ENCODE results near the gene DUS2.

DUS2 gene

DNA sequence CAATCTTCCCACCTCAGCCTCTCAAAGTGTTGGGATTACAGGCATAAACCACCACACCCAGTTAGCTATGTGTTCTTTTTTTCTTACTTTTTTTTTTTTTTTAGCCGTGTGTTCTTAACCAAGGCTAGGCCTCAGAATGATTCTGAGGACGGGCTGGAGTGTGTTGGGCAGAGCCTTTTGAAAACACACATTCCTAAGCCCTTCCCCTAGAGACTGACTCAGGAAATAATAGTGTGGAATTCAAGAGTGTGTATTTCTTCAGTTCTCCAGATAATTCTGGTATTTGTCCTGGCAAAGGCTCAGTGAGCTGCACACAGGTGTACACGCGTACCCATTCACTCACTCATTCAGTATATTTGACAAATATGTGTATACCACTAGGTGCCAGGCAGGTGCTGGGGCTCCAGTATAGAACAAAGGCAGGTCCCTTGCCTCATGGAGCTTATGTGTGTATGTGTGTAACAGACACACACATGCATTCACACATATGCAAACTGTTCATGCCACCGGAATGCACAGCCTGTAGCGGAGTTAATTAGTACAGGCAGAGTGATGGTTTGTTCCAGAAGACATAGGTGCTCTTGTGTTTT is 42.7 kb downstream of the DUS2 start:
- Histone ChIP-seq H3K27me3 (ENCODE audit: control insufficient read depth, insufficient read depth, low read length) (no peaks in the 10 kb centered on the region), H3K4me3 (ENCODE audit: low read length) (no peak overlapping the region), H3K4me1 (ENCODE audit: control insufficient read depth, insufficient read depth, low read length) (peaks cover 5% of the 10 kb centered on the region), H3K9ac (ENCODE audit: low read length) (no peak overlapping the region), H3K36me3 (ENCODE audit: control insufficient read depth, insufficient read depth, low read length) (peaks cover 10% of the 10 kb centered on the region), H3K27ac (ENCODE audit: low read depth, low read length) (no peak overlapping the region)

GRCh38 chr16:68066763-68067162 is 43.7 kb downstream of the DUS2 start:
- Histone ChIP-seq H3K9ac (ENCODE audit: low read length) (no peak overlapping the region), H3K27ac (ENCODE audit: low read depth, low read length) (no peak overlapping the region)

DNA sequence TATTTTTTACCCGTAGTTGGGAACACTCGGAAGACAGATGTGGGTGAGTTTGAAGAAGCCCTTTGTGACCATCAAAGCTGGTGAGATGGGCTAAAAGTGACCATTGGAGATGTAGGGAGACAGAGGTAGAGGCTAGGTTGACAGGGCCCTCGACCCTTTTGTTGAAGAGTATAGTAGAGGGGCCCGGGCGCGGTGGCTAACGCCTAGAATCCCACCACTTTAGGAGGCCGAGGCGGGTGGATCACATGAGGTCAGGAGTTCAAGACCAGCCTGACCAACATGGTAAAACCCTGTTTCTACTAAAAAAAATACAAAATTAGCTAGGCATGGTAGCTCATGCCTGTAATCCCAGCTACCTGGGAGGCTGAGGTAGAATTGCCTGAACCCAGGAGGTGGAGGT is 45.8 kb downstream of the DUS2 start:
- H3K27ac ChIP-seq (ENCODE audit: low read depth, low read length), result no peak overlapping the region
- H3K36me3 ChIP-seq (ENCODE audit: control insufficient read depth, insufficient read depth, low read length), result peaks cover 10% of the 10 kb centered on the region
- no peak overlapping the region for H3K9ac ChIP-seq (ENCODE audit: low read length)
- no peaks in the 10 kb centered on the region for H3K27me3 ChIP-seq (ENCODE audit: control insufficient read depth, insufficient read depth, low read length)
- no peak overlapping the region for H3K4me3 ChIP-seq (ENCODE audit: low read length)
- H3K4me1 ChIP-seq (ENCODE audit: control insufficient read depth, insufficient read depth, low read length), result peaks cover 5% of the 10 kb centered on the region

More at GRCh38 chr16:68066763-68067162, 43.7 kb downstream of the DUS2 start:
- H3K4me3 ChIP-seq (ENCODE audit: low read length), result no peak overlapping the region
- peaks cover 7% of the 10 kb centered on the region for H3K36me3 ChIP-seq (ENCODE audit: control insufficient read depth, insufficient read depth, low read length)
- no peaks in the 10 kb centered on the region for H3K27me3 ChIP-seq (ENCODE audit: control insufficient read depth, insufficient read depth, low read length)
- peaks cover 5% of the 10 kb centered on the region for H3K4me1 ChIP-seq (ENCODE audit: control insufficient read depth, insufficient read depth, low read length)

DNA sequence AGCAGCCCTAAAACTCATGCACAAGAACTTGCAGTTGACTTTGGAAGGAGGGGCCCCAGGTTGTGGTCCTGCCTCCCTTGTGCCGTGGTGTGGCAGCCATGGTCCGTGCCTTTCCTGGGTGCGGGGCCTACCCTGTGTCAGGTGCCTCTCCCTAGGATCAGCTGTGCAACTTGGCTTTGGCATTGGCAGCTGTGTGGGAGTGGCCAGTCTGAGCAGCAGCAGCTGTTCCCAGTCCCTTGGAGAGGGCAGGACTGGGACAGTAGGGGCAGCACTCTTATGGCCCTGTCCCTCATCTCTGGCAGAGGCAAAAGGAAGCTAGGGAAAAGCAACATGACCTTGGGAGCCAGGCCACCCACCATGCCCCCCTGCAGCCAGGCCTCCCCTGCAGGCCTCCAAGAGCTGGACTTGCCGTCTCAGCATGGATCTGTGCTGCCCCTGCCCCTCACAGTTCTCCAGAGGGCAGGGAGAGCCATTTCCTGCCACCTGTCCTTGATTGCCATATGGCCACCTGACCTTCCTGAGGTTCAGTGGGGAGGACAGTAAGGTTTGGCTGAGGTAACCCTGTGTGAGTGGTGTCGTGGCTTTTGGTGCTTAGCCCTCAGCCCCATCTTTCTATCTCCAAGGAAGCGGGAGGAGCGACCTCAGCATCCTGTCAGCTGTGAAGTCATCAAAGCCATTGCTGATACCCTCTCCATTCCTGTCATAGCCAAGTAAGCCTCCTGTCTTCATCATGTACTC is 46.6 kb downstream of the DUS2 start:
- Histone ChIP-seq H3K27ac (ENCODE audit: low read depth, low read length) (no peak overlapping the region), H3K4me1 (ENCODE audit: control insufficient read depth, insufficient read depth, low read length) (peaks cover 5% of the 10 kb centered on the region), H3K27me3 (ENCODE audit: control insufficient read depth, insufficient read depth, low read length) (no peaks in the 10 kb centered on the region), H3K9ac (ENCODE audit: low read length) (no peak overlapping the region), H3K4me3 (ENCODE audit: low read length) (no peak overlapping the region), H3K36me3 (ENCODE audit: control insufficient read depth, insufficient read depth, low read length) (peaks cover 15% of the 10 kb centered on the region)

DNA sequence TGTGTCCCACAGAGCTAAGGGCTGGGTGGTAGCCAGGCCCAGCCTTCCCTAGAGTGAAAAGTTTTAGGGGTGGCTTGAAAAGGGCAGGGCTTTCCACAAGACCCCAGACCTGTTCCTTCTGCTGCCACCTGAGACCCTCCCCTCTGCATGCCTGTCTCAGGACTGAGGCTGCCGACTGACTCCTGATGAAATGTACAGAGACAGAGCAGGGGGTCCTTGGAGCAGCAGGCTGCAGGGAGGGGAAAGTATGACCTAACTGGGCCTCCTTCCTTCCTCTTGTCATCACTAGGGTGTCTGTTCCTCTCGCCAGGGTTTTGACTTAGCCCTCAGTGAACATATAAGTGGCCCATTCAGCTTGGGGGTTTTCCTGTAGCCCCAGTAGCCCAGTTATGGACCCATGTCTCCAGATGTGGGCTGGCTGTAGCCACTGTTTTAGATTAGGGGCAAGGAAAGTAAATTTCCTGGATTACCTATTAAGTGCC is 47.2 kb downstream of the DUS2 start:
- H3K27ac ChIP-seq (ENCODE audit: low read depth, low read length), result no peak overlapping the region
- H3K36me3 ChIP-seq (ENCODE audit: control insufficient read depth, insufficient read depth, low read length), result peaks cover 16% of the 10 kb centered on the region
- H3K27me3 ChIP-seq (ENCODE audit: control insufficient read depth, insufficient read depth, low read length), result no peaks in the 10 kb centered on the region
- no peak overlapping the region for H3K4me3 ChIP-seq (ENCODE audit: low read length)
- H3K9ac ChIP-seq (ENCODE audit: low read length), result no peak overlapping the region
- peaks cover 5% of the 10 kb centered on the region for H3K4me1 ChIP-seq (ENCODE audit: control insufficient read depth, insufficient read depth, low read length)

GRCh38 chr16:68070806-68071517 is 47.9 kb downstream of the DUS2 start:
- Histone ChIP-seq H3K27me3 (ENCODE audit: control insufficient read depth, insufficient read depth, low read length) (no peaks in the 10 kb centered on the region), H3K4me1 (ENCODE audit: control insufficient read depth, insufficient read depth, low read length) (peaks cover 5% of the 10 kb centered on the region), H3K9ac (ENCODE audit: low read length) (no peak overlapping the region), H3K36me3 (ENCODE audit: control insufficient read depth, insufficient read depth, low read length) (peaks cover 21% of the 10 kb centered on the region), H3K4me3 (ENCODE audit: low read length) (no peak overlapping the region), H3K27ac (ENCODE audit: low read depth, low read length) (no peak overlapping the region)

DNA sequence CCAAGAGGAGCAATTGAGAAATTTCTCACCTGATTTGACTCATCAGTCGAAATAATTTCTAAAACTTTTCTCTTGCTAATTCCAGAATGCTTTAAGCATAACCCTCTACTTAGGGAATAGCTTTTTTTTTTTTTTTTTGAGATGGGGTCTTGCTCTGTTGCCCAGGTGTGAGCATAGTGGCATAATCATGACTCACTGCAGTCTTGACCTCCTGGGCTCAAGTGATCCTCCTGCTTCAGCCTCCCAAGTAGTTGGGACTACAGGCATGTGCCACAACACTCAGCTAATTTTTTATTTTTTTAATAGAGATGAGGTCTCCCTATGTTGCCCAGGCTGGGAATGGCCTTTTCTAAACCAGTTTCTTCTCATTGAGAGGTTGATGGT is 48.4 kb downstream of the DUS2 start:
- peaks cover 5% of the 10 kb centered on the region for H3K4me1 ChIP-seq (ENCODE audit: control insufficient read depth, insufficient read depth, low read length)
- peak overlapping the region; percentile 1 for H3K27ac ChIP-seq (ENCODE audit: low read depth, low read length)
- peaks cover 27% of the 10 kb centered on the region for H3K36me3 ChIP-seq (ENCODE audit: control insufficient read depth, insufficient read depth, low read length)
- no peaks in the 10 kb centered on the region for H3K27me3 ChIP-seq (ENCODE audit: control insufficient read depth, insufficient read depth, low read length)
- H3K4me3 ChIP-seq (ENCODE audit: low read length), result no peak overlapping the region
- no peak overlapping the region for H3K9ac ChIP-seq (ENCODE audit: low read length)

GRCh38 chr16:68072038-68072695 is 49.1 kb downstream of the DUS2 start:
- no peaks in the 10 kb centered on the region for H3K27me3 ChIP-seq (ENCODE audit: control insufficient read depth, insufficient read depth, low read length)
- peaks cover 27% of the 10 kb centered on the region for H3K36me3 ChIP-seq (ENCODE audit: control insufficient read depth, insufficient read depth, low read length)
- H3K27ac ChIP-seq (ENCODE audit: low read depth, low read length), result peak overlapping the region; percentile 14
- H3K4me1 ChIP-seq (ENCODE audit: control insufficient read depth, insufficient read depth, low read length), result peaks cover 5% of the 10 kb centered on the region
- H3K4me3 ChIP-seq (ENCODE audit: low read length), result no peak overlapping the region
- no peak overlapping the region for H3K9ac ChIP-seq (ENCODE audit: low read length)

GRCh38 chr16:68073902-68074760 is 51.0 kb downstream of the DUS2 start:
- no peaks in the 10 kb centered on the region for H3K4me1 ChIP-seq (ENCODE audit: control insufficient read depth, insufficient read depth, low read length)

GRCh38 chr16:68074850-68075555 is 51.9 kb downstream of the DUS2 start:
- no peaks in the 10 kb centered on the region for H3K4me1 ChIP-seq (ENCODE audit: control insufficient read depth, insufficient read depth, low read length)
- H3K36me3 ChIP-seq (ENCODE audit: control insufficient read depth, insufficient read depth, low read length), result peaks cover 30% of the 10 kb centered on the region
- H3K27me3 ChIP-seq (ENCODE audit: control insufficient read depth, insufficient read depth, low read length), result no peaks in the 10 kb centered on the region
- H3K9ac ChIP-seq (ENCODE audit: low read length), result no peak overlapping the region
- no peak overlapping the region for H3K4me3 ChIP-seq (ENCODE audit: low read length)
- H3K27ac ChIP-seq (ENCODE audit: low read depth, low read length), result no peak overlapping the region

More at GRCh38 chr16:68073902-68074760, 51.0 kb downstream of the DUS2 start:
- H3K4me3 ChIP-seq (ENCODE audit: low read length), result no peak overlapping the region
- H3K9ac ChIP-seq (ENCODE audit: low read length), result no peak overlapping the region
- H3K27ac ChIP-seq (ENCODE audit: low read depth, low read length), result no peak overlapping the region
- no peaks in the 10 kb centered on the region for H3K27me3 ChIP-seq (ENCODE audit: control insufficient read depth, insufficient read depth, low read length)
- H3K36me3 ChIP-seq (ENCODE audit: control insufficient read depth, insufficient read depth, low read length), result peaks cover 30% of the 10 kb centered on the region

GRCh38 chr16:68075980-68076379 is 52.9 kb downstream of the DUS2 start:
- Histone ChIP-seq H3K27me3 (ENCODE audit: control insufficient read depth, insufficient read depth, low read length) (no peaks in the 10 kb centered on the region), H3K9ac (ENCODE audit: low read length) (no peak overlapping the region), H3K27ac (ENCODE audit: low read depth, low read length) (no peak overlapping the region), H3K4me3 (ENCODE audit: low read length) (no peak overlapping the region), H3K36me3 (ENCODE audit: control insufficient read depth, insufficient read depth, low read length) (peaks cover 27% of the 10 kb centered on the region), H3K4me1 (ENCODE audit: control insufficient read depth, insufficient read depth, low read length) (no peaks in the 10 kb centered on the region)
